HepG2 (cell line): Measurements from ENCODE around the gene RRAGA. TPM values are rescaled to one million over a fixed set of nuclear protein-coding genes. Genes with fewer than 3 reads are reported as not detected.
A peak's percentile ranks its signal among the peaks of the same experiment; 100 is the strongest.

ENCODE experiments used
- BCL3 ChIP-seq: sonication (generic); formaldehyde crosslinking; IDR thresholded peaks from 2 replicates; pipeline ENCODE4 v1.5.1; 2020; ENCODE audit warnings: mild to moderate bottlenecking, missing genetic modification reagents, moderate library complexity
- BRF2 ChIP-seq: sonication (generic); formaldehyde crosslinking; IDR thresholded peaks from 2 replicates; pipeline ENCODE4 v1.8.1; 2022; ENCODE audit warnings: mild to moderate bottlenecking, missing genetic modification reagents
- GZF1 ChIP-seq: sonication (generic); formaldehyde crosslinking; IDR thresholded peaks from 2 replicates; pipeline ENCODE4 v1.5.1; 2020; ENCODE audit warnings: mild to moderate bottlenecking, missing genetic modification reagents
- RARA ChIP-seq: IDR thresholded peaks from 2 replicates; pipeline ENCODE4 v1.6.1; 2016; ENCODE audit warnings: missing genetic modification reagents, missing compliant biosample characterization
- RNF2 ChIP-seq: fragments of 450-650 bp; conservative IDR thresholded peaks from 2 replicates; pipeline ENCODE4 v1.6.1; 2016; ENCODE audit warnings: low read depth
- SNAPC4 ChIP-seq: sonication (generic); formaldehyde crosslinking; IDR thresholded peaks from 2 replicates; pipeline ENCODE4 v1.4.0; 2020; ENCODE audit warnings: mild to moderate bottlenecking, missing genetic modification reagents
- SOX5 ChIP-seq: IDR thresholded peaks from 2 replicates; pipeline ENCODE4 v1.6.1; 2016; ENCODE audit warnings: borderline replicate concordance
- SRY ChIP-seq: sonication (generic); formaldehyde crosslinking; IDR thresholded peaks from 2 replicates; pipeline ENCODE4 v1.8.0; 2022; ENCODE audit warnings: mild to moderate bottlenecking, missing genetic modification reagents
- ZHX2 ChIP-seq, 2 experiments: sonication (generic) in 1 of 2; formaldehyde crosslinking in 1 of 2; IDR thresholded peaks; 2 replicates each; pipeline versions ENCODE4 v1.6.1 to v1.9.0; 2014 to 2022; ENCODE audit warnings: antibody characterized with exemption in 1 of 2, borderline replicate concordance in 1 of 2, inconsistent platforms in 1 of 2, low read depth in 1 of 2, missing genetic modification reagents in 1 of 2
- ZNF775 ChIP-seq: sonication (generic); formaldehyde crosslinking; IDR thresholded peaks from 2 replicates; pipeline ENCODE4 v1.4.0; 2020; ENCODE audit warnings: missing genetic modification reagents, mild to moderate bottlenecking, moderate library complexity, borderline replicate concordance
- polyA plus RNA-seq, 8 experiments: library from polyadenylated mRNA; depleted of rRNA in 3 of 8; stranded (reverse) in 7 of 8; unstranded in 1 of 8; fragments of >200 nt; fragmentation: Illumina TruSeq in 4 of 8; extraction: Trizol in 4 of 8; gene quantifications; 2 replicates each; pipeline versions ENCODE4 v1.2.1 to v1.2.3, GENCODE V29; 2011 to 2016; ENCODE audit warnings: low read depth in 4 of 8, missing spikeins in 1 of 8, mixed read lengths in 1 of 8; ENCODE audit not compliant: insufficient read depth in 1 of 8
- total RNA-seq, 5 experiments: library from RNA; depleted of rRNA; stranded (reverse); fragments of >200 nt; fragmentation: Illumina TruSeq; extraction: Trizol; gene quantifications; 2 replicates each; pipeline ENCODE4 v1.2.3, GENCODE V29; 2016; ENCODE audit warnings: low read depth in 1 of 5

RRAGA gene
- total and polyA plus RNA-seq, 2 of the 13 experiments (the other 11 are each of a cell fraction or from before 2014, with no cell fraction given), result 37.5 to 118 TPM

GRCh38 chr9:19048966-19049916, at the start of gene RRAGA (continued):
- TF ChIP-seq BCL3 (CRISPR knock-in tag) (peak; percentile 90; the same call in 1 of the 2 replicates), ZNF775 (CRISPR knock-in tag) (no peak), BRF2 (CRISPR knock-in tag) (peak; percentile 79; the same call in 1 of the 2 replicates), RNF2 (peak; percentile 12; the same call in 1 of the 2 replicates), SOX5 (CRISPR knock-in tag) (peak; percentile 76), ZHX2 (IDR thresholded peaks at IDR 0.05; ENCODE audit: low read depth) (peak; percentile 71; the same call in 1 of the 2 replicates), ZHX2 (CRISPR knock-in tag; IDR thresholded peaks at IDR 0.05; ENCODE audit: borderline replicate concordance) (peak; percentile 88; the same call in 1 of the 2 replicates), GZF1 (CRISPR knock-in tag) (no peak), SNAPC4 (no peak), RARA (CRISPR knock-in tag) (no peak; the same call in 1 of the 2 replicates), SRY (CRISPR knock-in tag) (peak; percentile 96)
